ENCODE data around the gene PTGS2.

PTGS2 gene

DNA sequence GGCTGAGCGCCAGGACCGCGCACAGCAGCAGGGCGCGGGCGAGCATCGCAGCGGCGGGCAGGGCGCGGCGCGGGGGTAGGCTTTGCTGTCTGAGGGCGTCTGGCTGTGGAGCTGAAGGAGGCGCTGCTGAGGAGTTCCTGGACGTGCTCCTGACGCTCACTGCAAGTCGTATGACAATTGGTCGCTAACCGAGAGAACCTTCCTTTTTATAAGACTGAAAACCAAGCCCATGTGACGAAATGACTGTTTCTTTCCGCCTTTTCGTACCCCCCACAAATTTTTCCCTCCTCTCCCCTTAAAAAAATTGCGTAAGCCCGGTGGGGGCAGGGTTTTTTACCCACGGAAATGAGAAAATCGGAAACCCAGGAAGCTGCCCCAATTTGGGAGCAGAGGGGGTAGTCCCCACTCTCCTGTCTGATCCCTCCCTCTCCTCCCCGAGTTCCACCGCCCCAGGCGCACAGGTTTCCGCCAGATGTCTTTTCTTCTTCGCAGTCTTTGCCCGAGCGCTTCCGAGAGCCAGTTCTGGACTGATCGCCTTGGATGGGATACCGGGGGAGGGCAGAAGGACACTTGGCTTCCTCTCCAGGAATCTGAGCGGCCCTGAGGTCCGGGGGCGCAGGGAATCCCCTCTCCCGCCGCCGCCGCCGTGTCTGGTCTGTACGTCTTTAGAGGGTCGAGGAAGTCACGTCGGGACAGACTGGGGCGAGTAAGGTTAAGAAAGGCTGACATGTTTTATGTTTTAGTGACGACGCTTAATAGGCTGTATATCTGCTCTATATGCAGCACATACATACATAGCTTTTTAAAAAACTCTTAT is at the start of gene PTGS2:
Gene PTGS2, minus strand, starts transcription at position 179 of the 817 bp plus-strand sequence. Its CDS starts 133 bp downstream, at position 46.
- in situ Hi-C loops (cut with HindIII; ENCODE audit: low sequenced_read_pairs): no loop called here

DNA sequence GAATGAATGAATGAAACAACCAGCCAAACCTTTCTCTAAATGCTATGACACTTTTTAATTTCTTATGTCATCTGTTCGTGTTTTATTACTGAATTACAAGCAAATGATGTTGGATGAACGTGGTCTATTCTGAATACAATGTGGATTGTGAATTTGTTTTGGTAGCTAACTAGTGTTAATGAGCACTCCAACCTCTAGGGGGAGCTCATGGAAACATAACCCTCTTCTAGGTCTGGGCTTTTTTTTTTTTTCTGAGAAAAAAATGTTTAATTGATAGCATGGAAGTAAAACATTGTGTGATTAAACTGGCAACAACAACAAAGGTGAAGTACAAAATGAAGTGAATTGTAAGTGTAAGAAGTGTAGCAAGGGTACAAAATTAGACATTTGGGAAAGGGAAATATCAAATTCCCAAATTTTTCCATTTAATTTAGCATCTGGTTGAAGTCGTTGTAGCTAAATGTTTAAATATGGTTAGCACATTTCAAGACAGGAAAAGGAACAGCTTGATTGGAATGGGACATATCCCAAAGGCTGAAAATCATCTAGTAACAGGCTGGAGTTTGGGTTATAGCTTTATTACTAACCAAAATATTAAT is 42.6 kb upstream of the PTGS2 start:
- in situ Hi-C loops (cut with HindIII; ENCODE audit: low sequenced_read_pairs): no loop called here

DNA sequence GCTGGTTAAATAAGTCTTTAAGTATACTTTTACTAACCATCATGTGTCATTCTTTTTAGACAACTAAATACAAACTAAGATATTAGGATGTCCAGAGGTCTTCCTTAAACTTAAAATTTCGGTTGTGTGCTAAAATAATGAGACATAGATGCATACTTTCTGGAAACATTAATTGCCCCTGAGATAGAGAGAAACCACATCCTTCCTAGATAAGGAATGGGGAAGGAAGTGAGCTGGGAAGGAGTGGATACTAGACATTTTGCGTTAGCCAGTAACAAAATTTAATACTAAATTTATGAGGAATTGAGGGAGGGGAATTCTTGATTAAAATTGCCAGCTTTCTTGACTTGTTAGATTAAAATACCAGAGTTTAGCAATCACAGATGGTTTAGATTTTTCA is 37.1 kb upstream of the PTGS2 start:
- in situ Hi-C loops (cut with HindIII; ENCODE audit: low sequenced_read_pairs): loop anchor here (5.0 kb wide), 1 partner anchor 100 kb away; no protein-coding TSS in a partner anchor

DNA sequence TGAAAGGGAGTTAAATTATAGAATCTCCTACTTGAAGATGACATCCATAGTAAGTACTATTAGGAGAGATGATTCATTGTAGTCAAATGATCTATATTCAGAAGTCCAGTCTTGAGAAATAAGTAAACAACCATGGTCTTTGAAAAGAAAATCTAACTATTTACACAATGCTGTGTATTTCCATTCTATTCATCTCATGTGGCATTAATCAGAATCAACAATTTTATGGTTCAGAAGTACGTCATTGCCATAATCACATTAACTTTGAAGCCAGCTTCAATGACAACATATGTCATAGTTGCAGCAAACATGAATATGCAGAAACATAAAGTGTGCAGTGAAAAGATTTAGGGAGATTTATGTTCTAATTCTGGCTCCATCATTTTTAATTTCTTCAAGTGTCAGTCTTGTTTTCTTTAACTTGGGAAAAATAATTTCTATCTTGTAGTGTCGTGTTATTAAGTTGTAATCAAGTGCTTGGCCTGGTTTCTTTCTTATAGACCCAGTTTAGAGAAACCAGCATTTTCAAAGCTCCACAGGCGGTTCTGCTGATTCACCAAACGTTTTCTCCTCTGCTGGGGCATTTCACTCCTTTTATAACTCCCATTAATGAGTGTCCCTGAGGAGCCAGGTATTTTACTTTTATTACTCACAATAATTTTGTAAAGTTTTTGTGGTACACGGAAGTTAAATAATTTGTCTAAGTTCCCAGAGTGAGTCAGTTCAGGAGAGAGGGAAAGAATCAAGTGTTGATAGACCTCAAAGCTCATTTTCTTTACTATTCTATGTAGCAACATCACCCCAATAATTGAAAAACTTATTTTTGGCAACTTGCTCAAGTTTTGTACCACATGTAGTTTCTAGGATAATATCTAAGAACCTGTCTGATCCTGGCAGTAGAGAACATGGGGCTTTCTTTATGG is 35.9 kb upstream of the PTGS2 start:
- in situ Hi-C loops (cut with HindIII; ENCODE audit: low sequenced_read_pairs): loop anchor here (5.0 kb wide), 1 partner anchor 101 kb away; no protein-coding TSS in a partner anchor

DNA sequence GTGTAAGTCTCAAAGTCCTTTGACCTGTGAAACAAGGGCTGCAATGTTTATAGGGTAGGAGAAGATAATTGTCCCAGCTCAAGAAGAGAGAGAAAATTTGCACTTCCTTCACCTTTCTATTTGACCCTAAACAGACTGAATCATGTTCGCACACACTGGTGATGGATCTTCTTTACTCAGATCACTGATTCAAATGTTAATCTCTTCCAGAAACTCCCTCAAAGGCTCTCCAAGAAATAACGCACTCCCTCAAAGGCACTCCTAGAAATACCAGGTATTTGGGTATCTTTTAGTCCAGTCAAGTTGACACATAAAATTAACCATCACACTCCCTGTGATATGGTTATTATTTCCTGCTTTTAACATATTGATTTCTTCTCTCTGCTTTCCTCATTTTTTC is 30.5 kb upstream of the PTGS2 start:
- in situ Hi-C loops (cut with HindIII; ENCODE audit: low sequenced_read_pairs): no loop called here

DNA sequence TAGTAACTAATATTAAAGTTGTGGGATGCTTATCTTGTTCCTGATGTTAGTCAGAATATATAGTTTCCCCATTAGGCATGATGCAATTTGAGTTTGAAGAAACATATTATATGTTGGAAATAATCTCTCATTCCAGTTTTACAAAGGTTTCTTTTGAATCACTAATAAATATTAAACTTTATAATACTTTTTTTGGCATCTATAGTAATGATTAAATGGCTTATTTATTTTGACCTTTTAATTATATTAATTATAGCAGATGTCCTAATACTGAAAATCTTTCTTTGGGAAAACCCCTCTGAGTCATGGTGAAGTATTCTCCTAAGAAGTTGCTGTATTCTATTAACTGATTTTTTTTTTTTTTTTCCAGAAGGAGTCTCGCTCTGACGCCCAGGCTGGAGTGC is 28.5 kb upstream of the PTGS2 start:
- in situ Hi-C loops (cut with HindIII; ENCODE audit: low sequenced_read_pairs): no loop called here

DNA sequence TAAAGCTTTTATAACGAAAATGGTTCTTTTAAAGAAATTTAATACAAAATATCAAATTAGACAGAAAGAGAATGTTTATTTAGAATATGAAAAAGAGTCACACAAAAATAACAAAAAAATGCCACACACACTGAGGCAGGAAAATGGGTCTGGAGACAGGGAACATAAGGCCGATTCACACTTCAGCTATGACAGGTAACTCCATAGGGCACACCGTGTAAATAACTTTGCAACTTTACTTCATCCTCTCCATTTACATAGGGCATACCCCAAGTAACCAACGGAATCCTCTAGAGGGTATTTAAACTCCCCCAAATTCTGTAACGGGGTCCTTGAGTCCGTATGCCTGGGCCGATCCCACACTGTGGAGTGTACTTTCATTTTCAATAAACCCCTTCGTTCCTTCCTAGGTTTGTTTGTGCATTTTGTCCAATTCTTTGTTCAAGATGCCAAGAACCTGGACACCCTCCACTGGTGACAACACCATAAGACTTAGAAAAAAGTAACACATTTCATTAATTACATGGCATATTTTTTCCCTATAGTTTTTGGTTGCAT is 23.1 kb upstream of the PTGS2 start:
- in situ Hi-C loops (cut with HindIII; ENCODE audit: low sequenced_read_pairs): no loop called here

DNA sequence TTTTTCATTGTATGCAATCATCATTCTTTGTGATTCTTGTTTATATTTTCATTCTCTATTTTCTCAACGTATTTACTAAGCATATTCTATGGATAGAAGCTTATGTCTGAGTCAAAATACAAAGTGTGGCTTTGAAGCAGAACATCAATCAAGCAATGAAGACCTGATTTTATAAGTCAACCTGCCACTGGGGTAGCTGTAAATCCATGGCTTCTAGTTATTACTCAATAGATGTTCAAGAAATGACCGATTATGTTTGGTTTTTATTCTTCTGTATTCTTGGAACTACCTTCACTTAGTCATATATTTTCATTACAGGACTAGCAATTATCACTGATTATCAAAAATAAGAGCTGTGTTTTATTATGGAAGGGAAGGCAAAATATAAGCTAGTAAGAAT is 20.5 kb upstream of the PTGS2 start:
- in situ Hi-C loops (cut with HindIII; ENCODE audit: low sequenced_read_pairs): no loop called here

DNA sequence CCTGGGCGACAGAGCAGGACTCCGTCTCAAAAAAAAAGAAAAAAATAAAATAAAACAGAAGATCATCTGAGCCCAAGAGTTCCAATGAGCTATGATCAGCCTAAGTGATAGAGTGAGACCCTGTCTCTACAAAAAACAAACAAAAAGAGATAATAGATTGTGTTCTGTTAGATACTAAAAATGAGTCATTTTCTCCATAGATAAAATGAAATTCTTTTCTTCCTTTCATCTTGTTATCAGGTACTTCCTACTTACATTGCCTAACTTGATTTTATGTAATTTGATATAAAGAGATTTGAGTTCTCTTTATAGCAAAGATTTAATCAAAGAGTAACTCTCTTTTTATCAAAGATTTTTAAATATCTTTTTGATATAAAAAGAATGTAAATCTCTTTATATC is 19.3 kb upstream of the PTGS2 start:
- in situ Hi-C loops (cut with HindIII; ENCODE audit: low sequenced_read_pairs): loop anchor here (10.0 kb wide), 1 partner anchor 285 kb away; no protein-coding TSS in a partner anchor

DNA sequence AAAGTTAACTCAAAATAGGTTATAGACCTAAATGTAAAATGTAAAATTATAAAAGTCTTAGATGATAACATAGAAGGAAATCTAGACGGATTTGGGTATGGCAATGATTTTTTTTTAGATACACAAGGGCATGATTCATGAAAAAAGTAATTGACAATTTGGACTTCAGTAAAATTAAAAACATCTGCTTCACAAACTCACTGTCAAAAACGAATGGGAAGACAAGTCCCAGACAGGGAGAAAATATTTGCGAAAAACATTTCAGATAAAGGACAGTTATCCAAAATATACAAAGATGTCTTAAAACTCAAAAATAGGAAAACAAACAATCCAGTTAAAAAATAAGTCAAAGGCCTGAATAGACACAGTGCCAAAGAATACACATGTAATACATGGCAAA is 9.7 kb upstream of the PTGS2 start:
- in situ Hi-C loops (cut with HindIII; ENCODE audit: low sequenced_read_pairs): loop anchor here (10.0 kb wide), 1 partner anchor 295 kb away; no protein-coding TSS in a partner anchor

DNA sequence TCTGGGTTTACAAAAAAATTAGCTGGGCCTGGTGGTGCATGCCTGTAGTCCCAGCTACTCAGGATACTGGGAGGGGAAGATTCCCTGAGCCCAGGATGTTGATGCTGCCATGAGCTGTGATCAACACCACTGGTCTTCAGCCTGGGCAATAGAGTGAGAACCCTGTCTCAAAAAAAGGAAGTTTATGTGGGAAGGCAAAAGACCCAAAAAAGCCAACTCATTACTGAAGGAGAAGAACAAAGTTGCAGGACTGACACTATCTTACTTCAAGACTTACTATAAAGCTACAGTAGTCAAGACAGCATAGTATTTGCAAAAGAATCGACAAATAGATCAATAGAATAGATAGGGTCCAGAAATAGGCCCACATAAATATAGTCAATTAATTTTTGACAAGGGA is 9.2 kb upstream of the PTGS2 start:
- in situ Hi-C loops (cut with HindIII; ENCODE audit: low sequenced_read_pairs): no loop called here

DNA sequence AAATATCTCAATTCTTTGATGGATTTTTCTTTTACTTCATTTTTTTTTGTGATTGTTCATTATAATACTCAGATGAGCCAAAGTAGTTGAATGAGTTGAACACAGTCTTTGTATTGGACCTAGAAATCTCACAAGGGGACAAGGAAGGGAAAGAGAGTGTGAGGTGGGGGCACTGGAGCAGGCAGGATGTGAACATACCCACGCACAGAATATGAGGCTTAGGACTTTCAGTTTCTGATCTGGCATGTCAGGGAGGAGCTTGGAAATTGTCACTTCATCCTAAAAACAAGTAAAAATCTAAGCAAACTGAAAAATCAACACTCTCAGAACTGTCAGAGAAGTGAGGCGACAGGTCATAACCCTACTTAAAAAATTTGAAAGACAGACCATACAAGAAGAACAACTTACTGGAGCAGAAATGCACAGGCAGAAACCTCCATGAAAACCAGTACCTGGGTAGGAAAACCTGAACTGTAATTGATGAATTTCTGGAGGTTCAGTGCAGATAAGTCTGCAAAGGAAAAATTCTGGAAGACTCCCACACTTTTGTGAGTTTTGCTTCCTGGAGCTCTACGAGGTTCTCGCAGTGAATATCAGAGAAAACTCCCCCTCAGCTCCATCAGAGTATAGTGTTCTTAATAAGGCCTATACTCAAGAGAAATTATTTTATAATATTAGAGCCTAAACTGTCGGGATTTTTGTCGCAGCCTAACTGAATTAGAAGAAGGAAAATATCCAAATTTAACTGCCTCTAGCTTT is 3.6 kb upstream of the PTGS2 start:
- in situ Hi-C loops (cut with HindIII; ENCODE audit: low sequenced_read_pairs): no loop called here

DNA sequence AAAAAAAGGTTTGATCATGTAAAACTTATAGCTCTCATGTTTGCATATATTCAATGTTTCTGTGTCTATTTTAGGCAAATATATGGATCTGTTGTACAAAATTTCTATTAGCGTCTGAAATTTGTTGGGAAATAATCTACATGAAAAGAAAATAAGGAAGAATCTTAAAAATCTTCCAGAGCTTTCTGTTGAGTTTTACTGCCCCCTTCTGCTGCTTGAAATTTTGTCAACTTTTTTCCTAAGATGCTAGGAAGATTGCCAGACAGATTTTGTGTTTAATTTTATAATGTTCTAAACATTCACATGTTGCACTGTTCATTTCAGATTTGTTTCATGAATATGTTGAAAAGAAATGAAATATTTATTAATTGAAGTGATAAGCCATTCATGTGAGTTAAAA is 2.5 kb upstream of the PTGS2 start:
- in situ Hi-C loops (cut with HindIII; ENCODE audit: low sequenced_read_pairs): no loop called here

DNA sequence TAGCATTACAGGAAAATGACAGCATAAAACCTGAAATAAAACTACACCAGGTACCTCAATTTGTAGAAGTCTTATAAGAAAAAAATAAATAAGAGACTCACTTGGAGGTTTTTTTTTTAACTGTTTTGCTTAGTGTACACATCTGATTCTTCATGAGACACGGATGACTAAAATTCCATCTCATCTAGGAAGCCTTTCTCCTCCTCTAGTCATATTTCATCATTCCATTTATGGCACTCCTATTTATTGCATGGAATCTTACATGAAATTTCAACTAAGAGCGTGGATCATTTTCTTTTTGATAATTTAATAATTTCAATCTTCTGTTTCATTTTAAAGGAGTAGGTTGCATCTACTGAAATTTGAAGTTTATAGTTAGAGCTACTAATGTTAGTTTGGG is 1.6 kb upstream of the PTGS2 start:
- in situ Hi-C loops (cut with HindIII; ENCODE audit: low sequenced_read_pairs): no loop called here

DNA sequence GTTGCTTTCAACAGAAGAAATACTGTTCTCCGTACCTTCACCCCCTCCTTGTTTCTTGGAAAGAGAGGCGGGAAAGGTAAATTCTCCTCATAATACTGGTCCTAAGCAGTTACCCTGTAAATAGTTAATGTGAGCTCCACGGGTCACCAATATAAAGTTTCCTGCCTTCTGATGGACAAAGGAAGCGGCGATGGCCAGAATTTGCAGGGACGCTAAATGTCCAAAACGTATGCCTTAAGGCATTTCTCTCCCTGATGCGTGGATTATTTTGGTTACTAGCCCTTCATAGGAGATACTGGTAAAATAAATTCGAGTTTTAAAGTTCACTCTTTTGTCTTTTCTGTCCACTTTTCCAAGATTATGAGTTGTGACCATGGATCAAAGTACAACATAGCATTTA is 898 bp upstream of the PTGS2 start:
- in situ Hi-C loops (cut with HindIII; ENCODE audit: low sequenced_read_pairs): no loop called here

DNA sequence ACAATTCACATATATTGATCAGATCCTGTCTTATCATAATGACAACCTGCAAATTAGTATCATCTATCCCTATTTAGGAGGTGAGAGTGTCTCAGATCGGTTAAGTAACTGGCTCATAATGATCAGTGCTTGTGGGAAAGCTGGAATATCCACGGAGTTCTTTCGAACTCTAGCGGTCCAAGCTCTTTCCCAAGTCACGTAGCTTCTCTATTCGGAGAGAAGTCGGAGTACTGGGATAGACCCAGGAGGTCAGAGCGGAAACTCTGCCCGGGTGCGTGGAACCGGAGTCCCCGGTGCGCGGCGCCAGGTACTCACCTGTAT is 339 bp downstream of the PTGS2 start:
- in situ Hi-C loops (cut with HindIII; ENCODE audit: low sequenced_read_pairs): no loop called here

DNA sequence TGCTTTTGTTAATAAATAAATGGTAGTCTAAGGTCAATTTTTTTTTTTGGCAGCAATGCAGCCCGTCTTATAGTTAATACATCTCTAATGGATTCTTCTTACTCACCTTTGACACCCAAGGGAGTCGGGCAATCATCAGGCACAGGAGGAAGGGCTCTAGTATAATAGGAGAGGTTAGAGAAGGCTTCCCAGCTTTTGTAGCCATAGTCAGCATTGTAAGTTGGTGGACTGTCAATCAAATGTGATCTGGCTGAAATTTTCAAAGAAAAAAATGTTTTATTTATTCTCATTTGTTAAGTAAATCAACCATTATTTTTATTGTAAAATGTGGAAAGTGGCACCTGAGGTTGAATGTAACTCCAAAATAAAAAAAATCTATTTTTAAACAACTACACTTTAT is 2.1 kb downstream of the PTGS2 start:
- in situ Hi-C loops (cut with HindIII; ENCODE audit: low sequenced_read_pairs): no loop called here

DNA sequence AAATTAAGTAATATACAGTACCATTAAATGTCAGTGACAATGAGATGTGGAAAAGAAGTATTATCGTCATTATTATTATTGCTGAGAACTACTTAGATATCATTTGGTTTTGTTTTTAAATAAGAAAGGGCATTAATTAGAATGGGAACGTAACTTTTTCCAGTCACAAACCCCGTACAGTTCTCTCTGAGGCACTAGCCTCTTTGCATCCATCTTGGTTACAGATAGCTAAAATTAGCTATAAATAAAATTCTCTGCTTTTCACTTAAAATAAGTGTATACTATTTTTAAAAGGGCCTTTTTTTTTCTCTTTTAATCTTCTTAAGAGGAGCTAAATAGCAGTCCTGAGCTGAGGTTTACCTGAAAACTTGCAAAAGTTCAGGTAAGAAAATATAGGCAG is 7.6 kb downstream of the PTGS2 start:
- in situ Hi-C loops (cut with HindIII; ENCODE audit: low sequenced_read_pairs): no loop called here

DNA sequence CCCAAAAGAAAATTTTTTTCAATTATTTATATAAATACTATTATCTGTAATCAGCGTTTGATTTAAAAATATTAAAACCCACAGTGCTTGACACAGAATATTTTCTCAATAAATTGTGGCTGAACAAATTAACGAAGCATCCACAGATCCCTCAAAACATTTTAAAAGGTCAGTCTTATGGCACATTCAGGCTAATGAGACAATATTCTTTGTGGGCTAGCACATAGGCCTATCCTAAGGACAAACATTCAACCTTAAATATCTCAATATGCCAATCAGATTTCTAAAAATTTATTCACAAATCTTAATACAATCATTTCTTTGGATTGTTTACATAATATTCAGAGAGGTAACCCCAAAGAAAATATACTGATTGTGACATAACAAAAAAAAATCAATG is 8.1 kb downstream of the PTGS2 start:
- in situ Hi-C loops (cut with HindIII; ENCODE audit: low sequenced_read_pairs): no loop called here

DNA sequence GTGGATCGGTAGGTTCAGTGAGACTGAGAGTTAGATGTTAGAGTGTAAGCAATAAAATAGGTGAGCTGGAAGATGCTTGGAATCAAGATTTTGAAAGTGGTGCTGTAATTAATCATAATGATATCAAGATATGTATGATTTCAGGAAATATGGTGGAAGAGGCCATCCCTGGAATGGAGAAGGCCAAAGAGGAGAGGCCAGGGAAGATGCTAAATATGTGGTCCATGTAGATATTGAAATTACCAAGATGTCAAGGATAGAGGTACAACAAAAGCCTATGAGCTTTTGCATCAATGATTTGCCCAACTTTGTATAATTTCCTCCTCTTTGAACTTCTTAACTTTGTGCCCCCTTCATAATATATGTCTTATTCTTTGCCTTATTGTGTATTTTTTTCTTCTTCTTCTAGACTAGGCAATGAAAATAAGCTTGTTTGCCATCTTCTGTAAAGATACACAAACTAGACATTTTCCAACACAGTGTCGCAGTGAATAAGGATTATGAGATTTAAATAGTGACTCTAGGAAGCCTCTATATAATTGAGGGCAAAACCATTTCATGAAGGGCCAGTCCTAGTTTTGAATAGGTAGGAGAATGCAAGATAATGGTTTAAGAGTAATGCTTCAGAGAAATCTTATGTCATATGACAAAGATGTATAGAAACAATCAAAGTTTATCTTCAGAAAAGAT is 8.9 kb downstream of the PTGS2 start:
- in situ Hi-C loops (cut with HindIII; ENCODE audit: low sequenced_read_pairs): no loop called here

All from endothelial cell of hepatic sinusoid (primary cell).